ENCODE measurements around the gene TRIM44. TPM values are rescaled to one million over a fixed set of nuclear protein-coding genes. Genes with fewer than 3 reads are reported as not detected.

The TRIM44 gene
- total RNA-seq, 1 donor from 2014 or later: 68.7 TPM

DNA sequence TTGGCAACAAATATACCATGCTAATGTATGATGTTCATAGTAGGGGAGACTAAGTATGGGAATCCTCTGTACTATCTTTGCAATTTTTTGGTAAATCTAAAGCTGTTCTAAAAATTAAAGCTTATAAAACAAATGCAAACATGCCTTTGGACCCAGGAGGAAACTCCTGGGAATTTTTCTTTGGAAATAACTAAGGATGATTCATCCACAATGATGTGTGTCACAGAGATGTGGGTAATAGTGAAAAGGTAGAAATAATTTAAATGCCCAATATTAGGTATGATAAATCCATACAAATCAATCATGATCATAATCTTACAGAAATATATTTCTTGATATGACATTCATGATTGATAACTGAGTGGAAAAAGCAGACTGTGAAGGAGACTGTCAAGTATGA lies 135.8 kb downstream of the TRIM44 start:
- no peak for DNase-seq (ENCODE audit: low spot score)
- Mint-ChIP-seq H3K9me3 (ENCODE audit: low read depth) (no peaks in the 10 kb centered on the region), H3K36me3 (ENCODE audit: low read depth) (no peaks in the 10 kb centered on the region), H3K27me3 (ENCODE audit: low read depth) (no peaks in the 10 kb centered on the region), H3K4me1 (ENCODE audit: low read depth) (peaks cover 49% of the 10 kb centered on the region), H3K4me3 (ENCODE audit: unreplicated experiment) (no peak overlapping the region), H3K27ac (ENCODE audit: unreplicated experiment) (peak overlapping the region; percentile 39)
- TF ChIP-seq, protein P1, sequence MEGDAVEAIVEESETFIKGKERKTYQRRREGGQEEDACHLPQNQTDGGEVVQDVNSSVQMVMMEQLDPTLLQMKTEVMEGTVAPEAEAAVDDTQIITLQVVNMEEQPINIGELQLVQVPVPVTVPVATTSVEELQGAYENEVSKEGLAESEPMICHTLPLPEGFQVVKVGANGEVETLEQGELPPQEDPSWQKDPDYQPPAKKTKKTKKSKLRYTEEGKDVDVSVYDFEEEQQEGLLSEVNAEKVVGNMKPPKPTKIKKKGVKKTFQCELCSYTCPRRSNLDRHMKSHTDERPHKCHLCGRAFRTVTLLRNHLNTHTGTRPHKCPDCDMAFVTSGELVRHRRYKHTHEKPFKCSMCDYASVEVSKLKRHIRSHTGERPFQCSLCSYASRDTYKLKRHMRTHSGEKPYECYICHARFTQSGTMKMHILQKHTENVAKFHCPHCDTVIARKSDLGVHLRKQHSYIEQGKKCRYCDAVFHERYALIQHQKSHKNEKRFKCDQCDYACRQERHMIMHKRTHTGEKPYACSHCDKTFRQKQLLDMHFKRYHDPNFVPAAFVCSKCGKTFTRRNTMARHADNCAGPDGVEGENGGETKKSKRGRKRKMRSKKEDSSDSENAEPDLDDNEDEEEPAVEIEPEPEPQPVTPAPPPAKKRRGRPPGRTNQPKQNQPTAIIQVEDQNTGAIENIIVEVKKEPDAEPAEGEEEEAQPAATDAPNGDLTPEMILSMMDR (IDR thresholded peaks at IDR 0.05): no peak

DNA sequence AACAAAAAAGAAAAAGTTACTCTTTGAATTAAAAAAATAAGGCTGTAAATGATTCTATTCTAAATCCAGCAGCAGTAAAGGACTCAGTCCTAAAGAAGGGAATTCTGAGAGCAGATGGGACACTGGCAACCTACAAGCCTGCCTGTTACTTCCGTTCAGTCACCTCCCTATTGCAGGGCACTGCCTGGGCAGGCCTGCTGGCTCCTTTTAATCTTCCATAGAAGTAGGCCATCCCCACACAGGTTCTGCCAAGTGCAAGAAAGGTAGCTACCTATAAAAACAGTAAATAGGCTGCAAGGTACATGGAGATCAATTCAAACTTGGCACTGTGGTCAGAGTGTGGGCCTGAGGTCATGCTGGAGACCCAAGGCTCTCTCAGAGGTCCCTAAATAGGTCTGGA lies 136.4 kb downstream of the TRIM44 start:
- DNase-seq (ENCODE audit: low spot score): no peak
- no peaks in the 10 kb centered on the region for H3K36me3 Mint-ChIP-seq (ENCODE audit: low read depth)
- TF ChIP-seq, protein P1 (IDR thresholded peaks at IDR 0.05): no peak
- peak overlapping the region; percentile 39 for H3K27ac Mint-ChIP-seq (ENCODE audit: unreplicated experiment)
- peaks cover 49% of the 10 kb centered on the region for H3K4me1 Mint-ChIP-seq (ENCODE audit: low read depth)
- H3K9me3 Mint-ChIP-seq (ENCODE audit: low read depth): no peaks in the 10 kb centered on the region
- H3K4me3 Mint-ChIP-seq (ENCODE audit: unreplicated experiment): no peak overlapping the region
- H3K27me3 Mint-ChIP-seq (ENCODE audit: low read depth): no peaks in the 10 kb centered on the region

DNA sequence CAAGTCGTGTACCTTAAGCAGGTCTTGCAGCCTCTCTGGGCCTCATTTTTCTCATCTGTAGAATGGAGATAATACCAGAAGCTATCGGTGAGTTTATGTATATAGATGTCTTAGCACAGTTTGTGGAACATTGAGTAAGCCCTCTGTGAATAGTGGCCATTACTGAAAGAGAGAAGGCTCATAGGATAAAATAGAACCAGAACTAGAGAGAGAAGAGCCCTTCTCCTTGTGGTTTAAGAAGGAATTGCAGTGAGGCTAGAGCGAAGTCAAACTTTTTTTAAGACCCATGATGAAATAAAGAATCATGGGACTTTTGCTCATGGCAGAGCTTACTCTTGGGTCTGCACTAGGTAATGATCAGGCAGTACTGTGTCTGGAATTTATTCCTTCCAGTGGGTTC lies 137.1 kb downstream of the TRIM44 start:
- Mint-ChIP-seq H3K9me3 (ENCODE audit: low read depth) (no peaks in the 10 kb centered on the region), H3K36me3 (ENCODE audit: low read depth) (no peaks in the 10 kb centered on the region), H3K4me3 (ENCODE audit: unreplicated experiment) (no peak overlapping the region), H3K27me3 (ENCODE audit: low read depth) (no peaks in the 10 kb centered on the region), H3K4me1 (ENCODE audit: low read depth) (peaks cover 48% of the 10 kb centered on the region), H3K27ac (ENCODE audit: unreplicated experiment) (no peak overlapping the region)
- DNase-seq (ENCODE audit: low spot score): no peak
- TF ChIP-seq, protein P1 (IDR thresholded peaks at IDR 0.05): peak; percentile 37

DNA sequence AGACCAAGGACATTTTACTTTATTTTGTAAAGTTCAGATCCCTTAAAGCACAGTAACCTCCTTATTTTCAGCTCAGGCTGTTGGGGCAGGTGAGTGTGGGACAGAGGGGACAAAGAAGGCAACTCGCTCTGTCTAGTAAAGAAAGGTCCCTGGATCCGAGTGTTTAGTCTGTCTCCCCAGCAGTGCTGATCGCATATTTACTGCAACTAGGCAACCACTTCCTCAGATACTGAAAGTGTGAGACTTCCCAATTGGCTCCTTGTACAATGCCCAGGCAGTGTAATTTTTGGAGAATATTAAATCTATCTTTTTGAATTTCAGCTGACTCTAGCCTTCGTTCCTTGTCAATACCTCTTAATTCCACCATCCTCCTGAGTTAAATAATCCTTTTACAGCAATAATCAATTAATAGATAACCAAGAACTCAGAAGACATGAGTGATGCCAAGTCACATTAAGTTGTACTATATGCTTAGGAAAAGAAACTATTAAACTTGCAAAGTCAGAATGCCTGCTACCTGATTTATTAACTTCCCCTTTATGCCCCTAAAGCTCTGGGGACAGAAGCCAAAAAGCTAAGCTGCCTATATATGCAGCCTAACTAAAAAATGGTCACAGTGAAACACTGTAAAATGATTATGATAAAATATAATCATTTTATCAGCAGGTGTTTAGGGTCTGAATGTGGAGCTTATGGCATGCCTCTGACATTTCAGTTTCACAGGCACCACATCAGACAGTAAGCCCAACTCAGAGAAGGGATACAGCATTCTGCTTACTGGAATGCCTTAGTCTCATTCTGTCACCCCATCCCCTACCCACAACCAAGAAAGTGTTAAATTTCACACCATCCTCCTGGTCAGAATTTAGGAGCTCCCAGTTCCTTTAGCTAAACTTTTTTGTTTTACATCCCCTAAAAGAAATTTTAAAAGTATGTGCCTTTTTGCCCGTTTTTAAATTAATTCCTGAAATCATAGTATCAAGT lies 138.7 kb downstream of the TRIM44 start:
- H3K4me1 Mint-ChIP-seq (ENCODE audit: low read depth): peaks cover 32% of the 10 kb centered on the region
- H3K27me3 Mint-ChIP-seq (ENCODE audit: low read depth): no peaks in the 10 kb centered on the region
- H3K9me3 Mint-ChIP-seq (ENCODE audit: low read depth): no peaks in the 10 kb centered on the region
- no peak overlapping the region for H3K4me3 Mint-ChIP-seq (ENCODE audit: unreplicated experiment)
- TF ChIP-seq, protein P1 (IDR thresholded peaks at IDR 0.05): no peak
- H3K27ac Mint-ChIP-seq (ENCODE audit: unreplicated experiment): no peak overlapping the region
- H3K36me3 Mint-ChIP-seq (ENCODE audit: low read depth): peaks cover under 1% of the 10 kb centered on the region
- no peak for DNase-seq (ENCODE audit: low spot score)

DNA sequence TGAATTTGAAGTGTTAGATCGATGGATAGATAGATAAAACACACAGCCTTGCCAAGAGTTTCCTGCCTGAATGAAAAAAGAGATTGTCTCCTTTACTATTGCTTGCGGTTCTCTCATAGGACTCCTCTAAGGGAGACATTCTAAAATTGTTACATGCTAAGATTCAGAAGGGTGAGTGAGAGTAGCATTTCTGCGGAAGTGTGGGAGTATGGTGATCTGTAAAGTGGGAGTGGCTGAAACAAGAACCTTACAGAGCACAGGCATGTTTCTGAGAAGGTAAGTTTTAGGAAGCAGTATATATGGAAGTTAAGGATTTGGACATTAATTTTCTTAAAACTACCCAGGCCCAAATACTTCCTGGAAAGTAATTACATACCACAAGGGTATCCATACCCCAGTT lies 139.6 kb downstream of the TRIM44 start:
- no peak for DNase-seq (ENCODE audit: low spot score)
- TF ChIP-seq, protein P1 (IDR thresholded peaks at IDR 0.05): no peak
- peaks cover 4% of the 10 kb centered on the region for H3K36me3 Mint-ChIP-seq (ENCODE audit: low read depth)
- no peaks in the 10 kb centered on the region for H3K27me3 Mint-ChIP-seq (ENCODE audit: low read depth)
- H3K9me3 Mint-ChIP-seq (ENCODE audit: low read depth): no peaks in the 10 kb centered on the region
- H3K4me3 Mint-ChIP-seq (ENCODE audit: unreplicated experiment): no peak overlapping the region
- H3K27ac Mint-ChIP-seq (ENCODE audit: unreplicated experiment): no peak overlapping the region
- peaks cover 23% of the 10 kb centered on the region for H3K4me1 Mint-ChIP-seq (ENCODE audit: low read depth)
